Measurements from ENCODE around the gene MYBBP1A.
A peak's percentile ranks its signal among the peaks of the same experiment; 100 is the strongest.
"Not testable (repeated sequence)": the region's sequence is repeated elsewhere in the genome, so short reads cannot be mapped to it uniquely, and the experiment has no call there.

MYBBP1A gene, protein sequence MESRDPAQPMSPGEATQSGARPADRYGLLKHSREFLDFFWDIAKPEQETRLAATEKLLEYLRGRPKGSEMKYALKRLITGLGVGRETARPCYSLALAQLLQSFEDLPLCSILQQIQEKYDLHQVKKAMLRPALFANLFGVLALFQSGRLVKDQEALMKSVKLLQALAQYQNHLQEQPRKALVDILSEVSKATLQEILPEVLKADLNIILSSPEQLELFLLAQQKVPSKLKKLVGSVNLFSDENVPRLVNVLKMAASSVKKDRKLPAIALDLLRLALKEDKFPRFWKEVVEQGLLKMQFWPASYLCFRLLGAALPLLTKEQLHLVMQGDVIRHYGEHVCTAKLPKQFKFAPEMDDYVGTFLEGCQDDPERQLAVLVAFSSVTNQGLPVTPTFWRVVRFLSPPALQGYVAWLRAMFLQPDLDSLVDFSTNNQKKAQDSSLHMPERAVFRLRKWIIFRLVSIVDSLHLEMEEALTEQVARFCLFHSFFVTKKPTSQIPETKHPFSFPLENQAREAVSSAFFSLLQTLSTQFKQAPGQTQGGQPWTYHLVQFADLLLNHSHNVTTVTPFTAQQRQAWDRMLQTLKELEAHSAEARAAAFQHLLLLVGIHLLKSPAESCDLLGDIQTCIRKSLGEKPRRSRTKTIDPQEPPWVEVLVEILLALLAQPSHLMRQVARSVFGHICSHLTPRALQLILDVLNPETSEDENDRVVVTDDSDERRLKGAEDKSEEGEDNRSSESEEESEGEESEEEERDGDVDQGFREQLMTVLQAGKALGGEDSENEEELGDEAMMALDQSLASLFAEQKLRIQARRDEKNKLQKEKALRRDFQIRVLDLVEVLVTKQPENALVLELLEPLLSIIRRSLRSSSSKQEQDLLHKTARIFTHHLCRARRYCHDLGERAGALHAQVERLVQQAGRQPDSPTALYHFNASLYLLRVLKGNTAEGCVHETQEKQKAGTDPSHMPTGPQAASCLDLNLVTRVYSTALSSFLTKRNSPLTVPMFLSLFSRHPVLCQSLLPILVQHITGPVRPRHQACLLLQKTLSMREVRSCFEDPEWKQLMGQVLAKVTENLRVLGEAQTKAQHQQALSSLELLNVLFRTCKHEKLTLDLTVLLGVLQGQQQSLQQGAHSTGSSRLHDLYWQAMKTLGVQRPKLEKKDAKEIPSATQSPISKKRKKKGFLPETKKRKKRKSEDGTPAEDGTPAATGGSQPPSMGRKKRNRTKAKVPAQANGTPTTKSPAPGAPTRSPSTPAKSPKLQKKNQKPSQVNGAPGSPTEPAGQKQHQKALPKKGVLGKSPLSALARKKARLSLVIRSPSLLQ (N-terminal part only)

DNA sequence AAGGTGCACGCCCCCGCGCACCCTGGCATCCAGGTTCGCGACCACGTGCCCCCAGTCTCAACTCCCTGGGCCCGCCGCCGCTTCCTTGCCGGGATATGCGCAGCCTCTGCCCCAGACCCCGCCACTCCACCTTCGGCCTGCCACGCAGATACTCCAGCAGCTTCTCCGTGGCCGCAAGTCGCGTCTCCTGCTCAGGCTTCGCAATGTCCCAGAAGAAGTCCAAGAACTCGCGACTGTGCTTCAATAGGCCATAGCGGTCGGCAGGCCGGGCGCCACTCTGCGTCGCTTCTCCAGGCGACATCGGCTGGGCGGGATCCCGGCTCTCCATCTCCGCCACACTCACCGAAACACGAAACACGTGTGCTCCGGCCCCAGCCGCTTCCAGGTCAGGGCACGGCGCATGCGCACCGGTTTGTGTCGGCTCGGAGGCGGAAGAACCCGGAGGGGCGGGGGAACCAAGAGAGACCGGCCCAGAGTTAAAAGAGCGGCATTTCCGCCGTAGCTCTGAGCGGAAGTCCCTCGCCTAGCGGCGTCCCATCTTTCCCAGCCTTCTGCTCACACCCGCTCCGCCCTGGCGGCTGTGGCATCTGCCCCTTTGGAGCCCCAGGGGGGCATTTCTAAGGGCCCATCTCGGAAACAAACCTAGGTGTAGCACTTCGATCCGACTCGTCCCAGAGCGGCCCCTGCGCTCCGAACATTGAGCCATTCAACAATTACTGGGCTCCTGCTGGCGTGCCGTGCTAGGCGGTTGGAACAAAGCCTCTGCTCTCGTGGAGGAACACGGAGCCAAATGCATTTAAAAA lies at the start of gene MYBBP1A:
MYBBP1A (minus strand) TSS at position 388 of the 803 bp plus-strand sequence; CDS start at position 328, 60 bp downstream.
- DNase-seq (ENCODE audit: low read depth) = peak; percentile 93

DNA sequence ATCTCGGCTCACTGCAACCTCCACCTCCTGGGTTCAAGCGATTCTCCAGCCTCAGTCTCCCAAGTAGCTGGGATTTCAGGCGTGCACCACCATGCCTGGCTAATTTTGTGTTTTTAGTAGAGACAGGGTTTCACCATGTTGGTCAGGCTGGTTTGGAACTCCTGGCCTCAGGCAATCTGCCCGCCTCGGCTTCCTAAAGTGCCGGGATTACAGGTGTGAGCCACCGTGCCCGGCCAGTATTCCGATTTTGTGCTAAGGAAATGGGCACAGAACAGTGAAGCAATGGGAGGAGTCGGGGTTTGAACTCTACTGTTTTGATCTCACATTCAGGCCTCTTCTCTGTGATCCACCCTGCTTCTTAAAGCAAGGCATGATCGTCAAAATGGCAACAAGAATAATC lies 49.6 kb upstream of the MYBBP1A start:
- DNase-seq (ENCODE audit: low read depth) = not testable (repeated sequence)

DNA sequence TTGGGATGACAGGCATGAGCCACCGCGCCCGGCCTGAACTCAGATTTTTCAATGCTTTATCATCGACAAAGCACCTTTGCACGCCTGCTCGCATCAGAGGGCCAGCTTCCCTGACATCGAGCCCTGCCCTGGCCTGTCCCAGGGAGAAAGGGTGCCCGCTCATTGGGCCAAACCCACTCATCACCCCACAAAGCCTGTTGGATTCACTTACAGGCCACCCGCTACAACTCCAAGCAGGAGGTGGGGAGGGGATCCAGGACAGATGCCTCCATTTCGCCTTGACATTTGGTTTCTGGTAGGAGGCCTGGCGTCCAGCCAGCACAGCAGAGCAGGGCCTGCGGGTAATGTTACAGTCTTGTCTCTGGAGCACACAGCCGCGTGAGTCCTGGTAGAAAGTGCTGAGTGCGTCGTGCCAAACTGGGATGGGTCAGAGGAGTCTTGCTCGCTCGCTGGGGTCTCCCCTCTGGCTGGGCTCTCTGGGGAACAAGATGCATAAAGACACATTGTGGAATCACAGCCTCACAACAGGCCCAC lies 49.0 kb upstream of the MYBBP1A start:
- DNase-seq (ENCODE audit: low read depth) = peak; percentile 70

DNA sequence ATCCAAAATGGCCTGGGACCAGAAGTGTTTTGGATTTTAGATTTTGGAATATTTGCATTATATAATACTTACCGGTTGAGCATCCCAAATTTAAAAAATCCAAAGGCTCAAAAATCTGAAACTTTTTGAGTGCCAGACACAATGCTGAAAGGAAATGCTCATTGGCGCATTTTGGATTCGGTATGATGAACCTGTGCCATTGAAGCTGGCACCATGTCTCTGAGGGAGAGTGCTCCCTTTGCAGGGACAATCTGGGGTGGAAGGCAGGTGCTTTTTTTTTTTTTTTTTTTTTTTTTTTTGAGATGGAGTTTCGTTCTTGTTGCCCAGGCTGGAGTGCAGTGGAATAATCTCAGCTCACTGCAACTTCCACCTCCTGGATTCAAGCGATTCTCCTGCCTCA lies 46.9 kb upstream of the MYBBP1A start:
- DNase-seq (ENCODE audit: low read depth) = no peak

DNA sequence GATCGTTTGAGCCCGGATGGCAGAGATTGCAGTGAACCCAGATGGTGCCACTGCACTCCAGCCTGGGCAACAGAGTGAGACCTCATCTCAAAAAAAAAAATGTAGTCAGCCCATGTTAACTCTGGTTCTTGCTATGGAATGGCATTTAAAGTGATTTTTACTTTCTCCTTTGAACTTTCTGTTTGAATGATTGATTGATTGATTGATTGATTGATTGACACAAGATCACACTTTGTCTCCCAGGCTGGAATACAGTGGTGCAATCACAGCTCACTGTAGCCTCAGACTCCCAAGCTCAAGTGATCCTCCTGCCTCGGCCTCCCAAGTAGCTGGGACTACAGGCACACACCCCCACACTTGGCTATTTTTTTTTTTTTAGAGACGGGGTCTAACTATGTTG lies 46.1 kb upstream of the MYBBP1A start:
- no peak for DNase-seq (ENCODE audit: low read depth)

DNA sequence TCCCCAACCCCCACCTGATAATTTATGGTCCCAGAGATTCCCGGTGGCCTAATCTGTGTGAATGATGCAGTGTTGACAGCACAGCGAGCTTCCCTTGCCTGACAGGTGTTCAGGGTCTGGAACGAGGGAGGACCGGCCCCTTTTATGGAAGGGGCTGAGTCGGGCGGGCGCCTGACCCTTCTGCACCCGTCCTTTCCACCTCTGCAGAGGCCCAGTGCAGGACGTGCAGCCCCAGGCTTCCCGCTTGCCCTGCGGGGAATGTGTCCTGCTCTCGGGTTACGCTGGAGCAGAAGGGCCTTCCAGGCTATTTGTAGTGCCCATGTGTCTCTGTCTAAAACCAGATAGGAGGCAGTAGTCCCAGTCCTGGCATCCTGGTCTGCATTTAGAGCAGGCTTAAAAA lies 45.4 kb upstream of the MYBBP1A start:
- DNase-seq (ENCODE audit: low read depth) = no peak

DNA sequence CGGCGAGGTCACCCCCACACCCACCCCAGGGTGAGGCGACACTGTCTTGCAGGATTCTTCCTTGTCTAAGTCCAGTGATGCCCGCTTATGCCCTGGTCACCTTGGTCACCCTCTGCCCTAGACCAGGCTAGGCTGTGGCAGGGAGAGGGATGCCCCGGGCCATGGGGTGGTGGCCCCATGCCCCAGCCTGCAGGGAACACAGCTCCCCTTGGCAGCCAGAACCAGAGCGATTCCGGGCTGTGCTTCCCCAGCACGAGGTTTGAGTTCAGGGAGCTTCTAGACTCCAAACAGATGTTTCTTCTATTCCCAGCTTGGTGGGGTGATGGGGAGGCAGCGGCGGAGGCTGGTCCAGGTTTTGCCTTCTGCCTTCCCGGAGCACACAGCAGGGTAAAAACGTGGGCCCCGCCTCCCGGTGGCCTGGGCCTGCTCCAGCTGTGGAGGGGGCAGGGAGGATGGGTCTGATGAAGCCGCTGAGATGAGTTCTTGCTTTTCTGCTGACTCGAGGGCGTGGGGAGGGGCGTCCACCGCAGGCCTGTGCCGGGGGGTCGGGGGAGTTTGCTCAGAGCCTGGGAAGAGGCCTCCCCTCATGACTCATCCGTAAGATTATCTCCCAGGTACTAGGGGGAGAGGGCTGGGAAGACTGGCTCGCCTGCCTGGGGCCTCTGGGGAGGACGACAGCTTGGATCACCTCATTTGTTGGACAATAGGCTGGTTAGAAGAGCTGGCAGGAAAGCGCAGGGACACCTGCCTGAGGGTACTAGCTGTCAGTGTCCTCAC lies 44.5 kb upstream of the MYBBP1A start:
- peak; percentile 22 for DNase-seq (ENCODE audit: low read depth)

DNA sequence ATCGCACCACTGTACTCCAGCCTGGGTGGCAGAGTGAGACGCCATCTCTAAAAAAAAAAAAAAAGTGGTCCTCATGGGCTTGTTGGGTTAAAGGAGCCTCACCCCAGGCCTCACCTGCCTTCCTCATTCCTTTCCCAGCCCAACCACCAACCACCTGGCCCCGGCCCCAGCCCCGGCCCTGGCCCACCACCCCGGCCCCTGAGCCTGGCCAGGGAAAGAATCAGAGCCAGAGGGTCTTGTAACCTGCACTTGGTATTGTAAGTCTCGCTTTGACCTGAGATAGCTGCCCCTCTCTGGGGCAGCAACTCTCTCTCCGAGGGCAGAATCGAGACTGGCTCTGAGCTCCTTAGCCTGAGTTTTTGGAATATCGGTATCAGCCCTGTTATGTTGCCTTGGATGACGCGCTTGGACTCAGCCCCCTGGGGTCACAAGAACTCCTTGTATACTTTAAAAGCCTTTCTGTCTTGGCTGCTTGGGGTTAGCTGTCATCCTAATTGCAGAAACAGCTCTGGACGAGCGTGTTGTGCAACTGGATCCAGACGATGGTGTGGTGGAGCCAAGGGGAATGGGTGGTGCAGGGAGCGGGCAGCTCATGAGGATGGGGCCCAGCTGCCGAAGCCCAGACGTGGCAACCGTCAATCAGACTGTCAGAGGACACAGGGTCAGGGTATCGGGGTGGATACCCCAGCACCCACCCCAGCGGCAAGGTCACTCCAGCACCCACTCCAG lies 43.8 kb upstream of the MYBBP1A start:
- peak; percentile 33 for DNase-seq (ENCODE audit: low read depth)

DNA sequence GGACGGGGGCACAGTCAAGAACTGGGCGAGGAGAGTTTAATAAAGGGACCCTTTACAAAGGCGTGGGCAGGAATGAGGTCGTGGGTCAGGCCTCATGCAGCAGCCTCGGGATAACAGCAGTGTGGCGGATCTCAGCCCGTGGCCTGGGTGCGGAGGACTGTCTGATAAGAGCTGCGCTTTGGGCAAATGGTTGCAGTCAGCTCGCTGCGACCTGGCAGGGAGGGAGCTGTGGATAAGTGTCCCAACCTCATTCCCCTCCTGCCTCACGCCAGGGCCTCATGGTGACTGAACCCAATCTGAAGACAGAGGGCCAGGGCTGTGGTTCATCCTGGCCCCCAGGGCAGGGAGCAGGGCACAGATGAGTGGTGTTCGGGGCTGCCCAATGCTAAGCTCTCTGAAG lies 42.8 kb upstream of the MYBBP1A start:
- DNase-seq (ENCODE audit: low read depth) = no peak

DNA sequence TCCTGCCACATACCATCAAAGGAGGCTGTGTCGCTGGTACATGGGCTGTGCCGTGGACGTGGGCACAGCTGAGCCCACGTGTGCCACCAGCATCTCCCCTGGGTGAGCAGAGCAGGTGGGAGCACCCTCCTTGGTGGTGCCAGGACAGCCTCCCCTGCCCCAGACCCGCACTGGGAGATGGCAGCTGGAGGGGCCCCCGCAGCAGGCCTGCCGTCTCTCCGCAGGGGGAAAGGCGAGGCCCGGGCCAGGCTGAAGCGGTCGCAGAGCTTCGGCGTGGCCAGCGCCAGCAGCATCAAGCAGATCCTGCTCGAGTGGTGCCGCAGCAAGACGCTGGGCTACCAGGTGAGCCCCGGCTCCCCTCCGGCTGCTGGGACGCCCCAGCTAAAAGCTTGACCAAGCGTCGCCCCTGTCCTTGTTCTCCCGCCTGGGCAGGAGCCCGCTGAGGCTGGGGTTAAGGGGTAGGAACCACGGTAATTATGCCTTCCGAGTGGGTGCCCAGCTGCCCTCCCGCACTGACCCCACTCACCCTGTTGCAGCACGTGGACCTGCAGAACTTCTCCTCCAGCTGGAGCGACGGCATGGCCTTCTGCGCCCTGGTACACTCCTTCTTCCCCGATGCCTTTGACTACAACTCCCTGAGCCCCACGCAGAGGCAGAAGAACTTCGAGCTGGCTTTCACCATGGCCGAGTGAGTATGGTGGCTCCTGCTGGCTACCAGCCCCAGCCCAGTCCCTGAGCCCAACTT lies 41.6 kb upstream of the MYBBP1A start:
- DNase-seq (ENCODE audit: low read depth) = no peak

DNA sequence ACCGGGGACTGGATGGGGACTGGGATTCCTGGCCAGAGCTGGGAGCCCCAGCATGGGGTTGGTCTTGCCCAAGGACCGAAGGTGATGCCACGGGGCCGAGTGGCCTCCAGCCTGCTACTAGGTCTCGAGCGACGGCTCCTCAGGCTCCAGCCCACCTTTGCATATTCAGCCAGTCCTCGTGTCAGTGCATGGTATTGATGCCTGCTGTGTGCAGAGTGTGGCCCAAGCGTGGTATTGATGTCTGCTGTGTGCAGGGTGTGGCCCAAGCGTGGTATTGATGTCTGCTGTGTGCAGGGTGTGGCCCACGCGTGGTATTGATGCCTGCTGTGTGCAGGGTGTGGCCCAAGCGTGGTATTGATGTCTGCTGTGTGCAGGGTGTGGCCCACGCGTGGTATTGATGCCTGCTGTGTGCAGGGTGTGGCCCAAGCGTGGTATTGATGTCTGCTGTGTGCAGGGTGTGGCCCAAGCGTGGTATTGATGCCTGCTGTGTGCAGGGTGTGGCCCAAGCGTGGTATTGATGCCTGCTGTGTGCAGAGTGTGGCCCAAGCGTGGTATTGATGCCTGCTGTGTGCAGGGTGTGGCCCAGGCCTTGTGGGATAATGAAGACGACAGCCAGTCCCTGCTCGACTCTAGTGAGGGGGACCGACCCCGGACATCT lies 40.6 kb upstream of the MYBBP1A start:
- not testable (repeated sequence) for DNase-seq (ENCODE audit: low read depth)

DNA sequence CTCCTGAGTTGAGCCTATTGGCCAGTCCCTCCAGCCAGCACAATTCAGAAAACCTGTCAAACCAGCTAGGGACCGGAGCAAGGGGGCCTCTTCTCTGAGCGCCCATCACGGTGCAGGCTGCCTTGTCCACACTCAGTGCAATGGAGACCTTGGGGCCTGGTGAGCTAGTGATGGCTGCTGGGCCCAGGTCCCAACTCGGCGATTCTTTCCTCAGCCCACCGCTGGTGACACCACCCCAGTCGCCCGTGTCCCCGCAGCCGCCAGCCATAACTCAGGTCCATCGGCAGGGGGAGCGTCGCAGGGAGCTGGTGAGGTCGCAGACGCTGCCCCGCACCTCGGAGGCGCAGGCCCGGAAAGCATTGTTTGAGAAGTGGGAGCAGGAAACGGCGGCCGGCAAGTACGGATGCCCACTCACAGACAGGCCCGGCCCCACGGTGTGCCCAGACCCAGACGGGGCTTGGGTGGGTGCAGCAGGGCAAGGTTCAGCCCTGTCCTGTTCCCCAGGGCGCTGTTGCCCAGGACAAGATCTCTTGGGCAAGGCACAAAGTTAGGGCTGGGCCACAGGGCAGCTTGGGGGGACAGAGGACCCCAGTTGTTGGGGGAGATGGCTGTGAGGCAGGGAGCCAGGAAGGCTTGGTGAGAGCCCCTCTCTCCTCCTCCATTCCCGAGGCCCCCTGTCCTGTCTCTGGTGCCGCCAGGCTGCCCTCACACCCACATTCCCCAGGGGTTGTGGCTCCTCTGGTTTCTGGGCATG lies 39.9 kb upstream of the MYBBP1A start:
- DNase-seq (ENCODE audit: low read depth) = no peak

DNA sequence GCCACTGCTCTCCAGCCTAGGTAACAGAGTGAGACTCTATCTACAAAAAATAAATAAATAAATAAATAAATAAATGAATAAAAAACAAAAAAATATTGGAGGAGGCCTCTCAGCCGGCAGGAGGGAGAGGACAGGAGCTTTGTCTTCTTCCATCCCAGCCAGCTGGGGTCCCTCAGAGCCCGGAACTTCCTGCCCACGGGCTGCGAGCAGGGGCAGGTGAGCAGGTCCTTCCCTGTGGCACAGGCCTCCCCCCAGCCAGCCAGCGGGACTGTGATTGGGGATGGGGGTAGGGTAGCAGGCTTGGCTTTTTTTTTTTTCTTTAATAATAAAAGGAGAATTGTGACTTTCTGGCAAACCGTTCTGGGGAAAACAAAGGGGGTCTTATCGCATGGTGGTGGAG lies 39.2 kb upstream of the MYBBP1A start:
- no peak for DNase-seq (ENCODE audit: low read depth)

DNA sequence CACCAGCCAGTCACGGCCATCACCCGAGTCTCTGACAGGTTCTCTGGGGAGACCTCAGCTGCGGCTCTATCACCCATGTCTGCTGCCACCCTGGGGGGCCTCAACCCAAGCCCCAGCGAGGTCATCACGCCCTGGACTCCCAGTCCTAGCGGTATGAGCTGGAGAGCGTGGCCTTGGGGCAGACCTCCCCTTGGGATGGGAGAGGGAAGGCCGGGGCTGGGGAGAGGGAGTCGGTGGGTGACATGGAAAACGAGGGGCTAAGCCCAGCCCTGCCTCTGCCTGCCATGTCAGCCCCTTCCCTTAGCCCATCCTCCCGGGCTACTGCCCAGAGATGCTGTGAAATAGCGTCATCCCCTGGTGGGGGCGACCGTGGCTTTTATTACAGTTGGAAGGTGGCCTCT lies 37.8 kb upstream of the MYBBP1A start:
- no peak for DNase-seq (ENCODE audit: low read depth)

DNA sequence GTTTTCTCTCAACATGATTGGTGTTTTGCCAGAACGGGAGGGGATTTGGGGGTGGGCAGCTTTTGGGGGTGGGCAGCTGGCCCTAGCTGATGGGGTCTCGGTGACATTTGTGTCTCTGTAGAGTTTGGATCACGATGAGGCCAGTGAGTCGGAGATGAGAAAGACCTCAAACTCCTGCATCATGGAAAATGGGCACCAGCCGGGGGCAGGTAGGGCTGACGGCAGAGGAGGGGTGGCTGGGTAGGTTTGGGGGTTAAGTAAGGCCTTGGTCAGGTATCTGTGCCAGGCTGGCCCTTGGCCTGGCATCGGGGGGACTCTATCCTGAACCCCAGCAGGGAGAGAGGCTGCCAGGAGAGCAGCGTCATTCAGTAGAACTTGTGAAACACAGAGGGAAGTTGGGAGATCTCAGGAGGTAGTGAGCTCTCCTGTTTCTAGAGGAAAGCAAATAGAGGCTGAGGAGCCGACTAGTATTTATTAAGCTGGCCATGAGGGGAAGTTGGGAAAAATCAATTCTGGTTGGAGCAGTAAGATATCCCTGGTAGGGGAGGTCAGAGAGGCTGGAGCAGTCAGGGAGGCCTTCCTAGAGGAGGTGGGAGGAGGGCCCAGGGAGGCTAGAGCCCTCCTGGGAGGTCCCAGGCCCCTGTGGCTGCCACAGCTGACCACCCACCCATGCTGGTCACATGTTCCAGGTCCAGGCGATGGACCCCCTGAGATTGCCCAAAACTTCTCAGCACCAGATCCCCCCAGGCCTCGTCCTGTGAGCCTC lies 37.2 kb upstream of the MYBBP1A start:
- DNase-seq (ENCODE audit: low read depth) = no peak

DNA sequence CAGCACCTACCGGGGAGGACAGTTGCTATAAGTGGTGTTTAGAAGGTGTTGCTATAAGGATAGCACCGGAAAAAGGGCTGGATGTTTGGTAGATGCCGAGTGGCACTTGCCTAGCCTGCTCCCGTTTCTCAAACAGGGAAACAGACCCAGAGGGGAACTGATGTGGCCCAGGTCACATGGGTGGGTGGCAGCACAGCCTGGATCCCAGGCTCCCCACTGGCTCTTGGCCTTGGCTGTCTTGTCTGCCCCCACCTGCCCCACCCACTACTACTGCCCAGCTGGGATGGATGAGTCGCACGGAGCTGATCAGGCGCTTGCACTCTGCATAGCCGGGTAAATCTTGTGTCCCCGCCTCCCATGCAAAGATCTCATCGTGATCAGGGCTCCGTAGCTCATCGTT lies 36.3 kb upstream of the MYBBP1A start:
- no peak for DNase-seq (ENCODE audit: low read depth)

DNA sequence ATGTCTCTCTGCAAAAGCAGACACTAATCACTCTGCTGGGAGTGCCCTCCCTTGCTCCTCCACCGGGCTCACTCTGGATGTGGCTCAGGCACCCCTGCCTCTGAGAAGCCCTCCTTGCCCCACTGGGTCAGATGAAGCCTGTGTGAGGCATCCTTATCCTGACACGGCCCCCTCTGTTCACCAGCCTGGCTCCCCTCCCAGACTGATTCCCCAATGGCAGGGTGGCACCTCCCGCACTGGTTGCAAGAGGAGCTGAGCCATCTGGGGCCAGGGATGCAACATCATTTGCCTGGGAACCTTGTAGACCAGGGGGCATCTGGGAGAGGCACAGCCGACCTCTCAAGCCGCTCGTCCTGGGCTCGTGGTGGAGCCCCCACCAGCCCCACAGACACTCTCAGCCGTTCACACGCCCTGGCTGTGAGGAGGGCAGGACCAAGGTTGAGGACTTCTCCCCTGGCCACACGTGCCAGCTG lies 35.8 kb upstream of the MYBBP1A start:
- no peak for DNase-seq (ENCODE audit: low read depth)

Data from fibroblast of the conjunctiva (primary cell).